ENCODE results near the gene SLC25A4. TPM values are rescaled to one million over a fixed set of nuclear protein-coding genes. Genes with fewer than 3 reads are reported as not detected.

Gene SLC25A4
- total and polyA plus RNA-seq, 2 donors (not counting 3 experiments of a cell fraction or from before 2014, with no cell fraction given): 13.5 to 13.7 TPM

DNA sequence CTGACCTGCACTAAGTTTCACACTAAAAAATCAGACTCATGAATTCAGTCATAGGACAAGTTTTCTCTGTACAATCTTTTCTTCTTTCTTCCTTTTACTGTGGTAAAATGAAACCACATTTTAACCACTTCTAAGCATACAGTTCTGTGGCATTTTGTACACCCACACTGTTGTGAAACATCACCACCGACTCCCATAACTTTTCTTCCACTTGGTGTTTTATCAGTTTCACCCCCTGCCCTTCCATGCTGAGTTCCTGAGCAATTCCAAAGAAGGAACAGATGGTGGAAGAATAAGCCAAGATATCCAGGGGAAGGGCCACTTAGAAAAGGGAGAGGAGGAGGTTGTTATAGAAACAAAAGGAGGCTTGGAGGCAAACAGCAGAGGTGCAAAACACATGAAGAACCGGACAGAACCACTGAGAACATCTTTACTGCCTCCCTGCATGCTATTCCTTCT lies 22.6 kb downstream of the SLC25A4 start:
- Histone ChIP-seq H3K9ac (replicated peaks; ENCODE audit: extremely low read depth, insufficient read depth, low read length) (no peak overlapping the region), H3K36me3 (ENCODE audit: control insufficient read depth in 2 of 2, extremely low read depth in 1 of 2, insufficient read depth in 2 of 2, low read length in 2 of 2) (peaks cover 0 to 2% of the 10 kb centered on the region in 2 experiments), H3K9me1 (replicated peaks; ENCODE audit: control insufficient read depth, extremely low read depth, insufficient read depth, low read length) (no peaks in the 10 kb centered on the region), H3K9me3 (replicated peaks; ENCODE audit: control insufficient read depth, insufficient read depth, low read length) (no peaks in the 10 kb centered on the region), H3K4me1 (ENCODE audit: control insufficient read depth, extremely low read depth, insufficient read depth, low read length) (no peaks in the 10 kb centered on the region), H4K20me1 (replicated peaks; ENCODE audit: control insufficient read depth, extremely low read depth, insufficient read depth, low read length) (no peaks in the 10 kb centered on the region), H3K27ac (ENCODE audit: insufficient read depth, low read depth, low read length) (no peak overlapping the region), H3K79me2 (ENCODE audit: control insufficient read depth, insufficient read depth, low read length) (no peaks in the 10 kb centered on the region), H3K4me2 (ENCODE audit: insufficient read depth, low read length) (no peak overlapping the region), H3K27me3 (ENCODE audit: control insufficient read depth in 2 of 2, insufficient read depth in 2 of 2, low read length in 2 of 2) (no peaks in the 10 kb centered on the region), H3K4me3 (replicated peaks in 1 of 3; ENCODE audit: insufficient read depth in 1 of 3, low read depth in 1 of 3, low read length in 3 of 3) (no peak overlapping the region), H2AFZ (ENCODE audit: low read depth, low read length) (no peak overlapping the region)
- intact Hi-C loops (cut with micrococcal nuclease): no loop called here
- FAIRE-seq: no peak
- POLR2A ChIA-PET: no interaction called here
- no TSS peak for BruUV-seq (replicated peaks)
- TF ChIP-seq CTCF (IDR thresholded peaks at IDR 0.05; ENCODE audit: extremely low read depth in 1 of 2, insufficient read depth in 1 of 2, low read depth in 1 of 2, low read length in 2 of 2) (no peak), FOS (IDR thresholded peaks at IDR 0.05; ENCODE audit: borderline replicate concordance, insufficient read depth, low read length) (no peak), POLR2AphosphoS5 (IDR thresholded peaks at IDR 0.05; ENCODE audit: insufficient read depth, low read depth, low read length) (no peak), MYC (IDR thresholded peaks at IDR 0.05; ENCODE audit: low read depth, low read length) (no peak), GATA2 (IDR thresholded peaks at IDR 0.05; ENCODE audit: insufficient read depth, insufficient read length, low read depth, low read length) (no peak), JUN (IDR thresholded peaks at IDR 0.05; ENCODE audit: borderline replicate concordance, insufficient read depth, insufficient read length, low read depth) (no peak), POLR2A (IDR thresholded peaks at IDR 0.05; ENCODE audit: low read depth, low read length) (no peak), EZH2 (IDR thresholded peaks at IDR 0.05; ENCODE audit: borderline replicate concordance, low read depth, low read length, severe bottlenecking) (no peak), MAX (IDR thresholded peaks at IDR 0.05; ENCODE audit: insufficient read depth, insufficient read length) (no peak)
- DNase-seq (ENCODE audit: low read depth, low spot score): peak; percentile 38
- CTCF ChIA-PET: interaction anchor here (1.2 to 1.6 kb wide), 3 partner anchors 18 to 872 kb away, joined by 3 to 7 read pairs (median 4); no protein-coding TSS in a partner anchor
- dilution Hi-C loops (cut with MboI; ENCODE audit: extremely low pct_ligation_motif_present, low sequenced_read_pairs): no loop called here

Data from endothelial cell of umbilical vein (primary cell).